Common myeloid progenitor, CD34-positive (primary cell): ENCODE data around the gene NDST3.
"Not testable (repeated sequence)": the region's sequence is repeated elsewhere in the genome, so short reads cannot be mapped to it uniquely, and the experiment has no call there.

Experiments
- CTCF ChIA-PET: fragments of 350-600 bp; sonication (Branson Sonifier 250); formaldehyde crosslinking; loops from one replicate; lab custom pipeline; 2021; ENCODE audit warnings: antibody characterized with exemption; lab: Charles Lee
- POLR2A ChIA-PET: fragments of 350-600 bp; sonication (Branson Sonifier 250); formaldehyde crosslinking; loops from one replicate; lab custom pipeline; 2021; ENCODE audit warnings: antibody characterized with exemption; lab: Charles Lee
- DNase-seq, 3 donors: peaks; one replicate each; pipeline versions ENCODE4 v3.0.0 to v3.0.0-alpha.2; 2013
- H3K27ac ChIP-seq, 2 experiments: 1 replicate in 1 of 2; 2 replicates in 1 of 2; pipeline ENCODE4 v1.7.0; 2013; ENCODE audit warnings: inconsistent platforms in 2 of 2, low read length in 2 of 2, mild to moderate bottlenecking in 2 of 2, low read depth in 1 of 2, moderate library complexity in 1 of 2; ENCODE audit not compliant: severe bottlenecking in 2 of 2, insufficient read depth in 1 of 2, poor library complexity in 1 of 2
- H3K27me3 ChIP-seq, 5 experiments: replicated peaks in 2 of 5; 1 replicate in 3 of 5; 2 replicates in 2 of 5; pipeline versions ENCODE4 v1.6.1 to v1.7.0; 2013; ENCODE audit warnings: low read length in 4 of 5, mild to moderate bottlenecking in 2 of 5, moderate library complexity in 2 of 5, inconsistent platforms in 1 of 5; ENCODE audit not compliant: insufficient read depth in 5 of 5, control insufficient read depth in 4 of 5
- H3K36me3 ChIP-seq, 4 experiments: 1 replicate in 2 of 4; 2 replicates in 2 of 4; pipeline versions ENCODE4 v1.6.1 to v1.7.0; 2013; ENCODE audit warnings: low read length in 3 of 4, control low read depth in 1 of 4, mild to moderate bottlenecking in 1 of 4; ENCODE audit not compliant: control insufficient read depth in 4 of 4, insufficient read depth in 4 of 4
- H3K4me1 ChIP-seq, 4 experiments: 1 replicate in 3 of 4; 2 replicates in 1 of 4; pipeline versions ENCODE4 v1.6.1 to v1.7.1; 2013; ENCODE audit warnings: low read length in 3 of 4, mild to moderate bottlenecking in 3 of 4, control low read depth in 1 of 4, inconsistent platforms in 1 of 4, moderate library complexity in 1 of 4; ENCODE audit not compliant: control insufficient read depth in 4 of 4, insufficient read depth in 4 of 4; ENCODE audit errors: control extremely low read depth in 1 of 4
- H3K4me3 ChIP-seq, 7 experiments: 1 replicate in 4 of 7; 2 replicates in 3 of 7; pipeline versions ENCODE4 v1.5.1 to v1.7.0; 2013; ENCODE audit warnings: mild to moderate bottlenecking in 7 of 7, low read length in 6 of 7, moderate library complexity in 6 of 7, inconsistent platforms in 2 of 7, low read depth in 2 of 7, control low read depth in 1 of 7; ENCODE audit not compliant: insufficient read depth in 4 of 7, control insufficient read depth in 1 of 7; ENCODE audit errors: extremely low read depth in 1 of 7
- H3K9me3 ChIP-seq, 5 experiments: 1 replicate in 4 of 5; 2 replicates in 1 of 5; pipeline versions ENCODE4 v1.6.1 to v1.7.1; 2013; ENCODE audit warnings: low read length in 4 of 5, mild to moderate bottlenecking in 2 of 5, inconsistent platforms in 1 of 5, low read depth in 1 of 5, moderate library complexity in 1 of 5; ENCODE audit not compliant: control insufficient read depth in 4 of 5, insufficient read depth in 2 of 5; ENCODE audit errors: control extremely low read depth in 1 of 5
- WGBS: methylation state at CpG from one replicate; pipeline ENCODE4 v1.1.5; 2013; ENCODE audit not compliant: insufficient coverage; 5-methylcytosine and 5-hydroxymethylcytosine counted together

The NDST3 gene

GRCh38 chr4:118289794-118290193, 255.5 kb downstream of the NDST3 start:
- no CpG with 5 or more reads among the region's 1 CpG for WGBS
- no peak overlapping the region for H3K27ac ChIP-seq
- no peak for DNase-seq
- H3K4me1 ChIP-seq, result no peaks in the 10 kb centered on the region
- no peaks in the 10 kb centered on the region for H3K36me3 ChIP-seq
- no peaks in the 10 kb centered on the region for H3K9me3 ChIP-seq
- H3K4me3 ChIP-seq, result no peak overlapping the region
- POLR2A ChIA-PET, result no interaction called here
- H3K27me3 ChIP-seq, result peaks cover 0 to 2% (median 0%) of the 10 kb centered on the region in 5 experiments
- CTCF ChIA-PET, result interaction anchor here (1.8 kb wide), 1 partner anchor 63 kb away, joined by 7 read pairs; the partner anchor contains the start of gene PRSS12

DNA sequence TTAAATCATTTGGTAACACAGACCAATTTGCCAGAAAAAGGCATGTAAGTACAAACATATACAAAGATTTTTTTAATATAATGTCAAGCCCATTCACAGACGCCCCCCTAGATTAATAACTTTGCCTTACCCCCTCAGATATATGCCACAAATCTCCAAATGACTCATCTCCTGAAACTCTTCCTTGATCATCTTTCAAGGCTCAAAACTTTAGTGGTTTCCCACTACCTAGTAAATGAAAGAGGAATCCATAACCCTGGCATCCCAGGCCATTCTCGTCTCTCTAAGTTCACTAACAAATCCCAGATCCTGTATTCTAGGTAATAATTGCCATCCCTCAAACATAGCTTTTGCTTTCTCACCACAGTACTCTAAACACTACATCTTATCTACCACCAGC, 256.7 kb downstream of the NDST3 start:
- H3K9me3 ChIP-seq, result no peaks in the 10 kb centered on the region
- H3K36me3 ChIP-seq, result no peaks in the 10 kb centered on the region
- H3K27me3 ChIP-seq, result peaks cover 0 to 2% (median 0%) of the 10 kb centered on the region in 5 experiments
- WGBS, result 100% methylated on average over 2 of the region's 2 CpGs
- no peak for DNase-seq
- H3K4me3 ChIP-seq, result no peak overlapping the region
- CTCF ChIA-PET, result no interaction called here
- POLR2A ChIA-PET, result no interaction called here
- H3K4me1 ChIP-seq, result no peaks in the 10 kb centered on the region
- no peak overlapping the region for H3K27ac ChIP-seq

DNA sequence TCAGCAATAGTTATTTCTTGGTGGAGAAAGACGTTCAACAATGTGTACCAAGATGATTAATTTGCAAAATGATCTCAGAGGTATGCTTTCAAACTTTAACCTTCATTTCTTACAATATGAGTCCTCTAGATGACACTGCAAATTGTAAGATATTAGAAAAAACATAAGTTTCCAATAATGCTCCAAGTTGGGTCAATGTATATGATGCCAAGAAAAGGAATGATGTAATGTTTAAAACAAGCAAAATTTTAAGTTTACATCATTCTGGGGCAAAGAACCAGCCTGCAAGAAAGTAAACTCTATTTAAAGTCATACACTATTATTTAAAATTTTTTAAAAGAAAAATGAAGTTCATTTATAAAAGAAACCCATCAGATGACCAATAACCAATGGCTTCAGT, 262.4 kb downstream of the NDST3 start:
- ChIA-PET CTCF (no interaction called here), POLR2A (no interaction called here)
- H3K27me3 ChIP-seq, result peaks cover 0 to under 1% (median 0%) of the 10 kb centered on the region in 5 experiments
- no peak overlapping the region for H3K4me3 ChIP-seq
- DNase-seq, result no peak
- no CpG with 5 or more reads among the region's 1 CpG for WGBS
- no peak overlapping the region for H3K27ac ChIP-seq
- H3K9me3 ChIP-seq, result no peaks in the 10 kb centered on the region
- no peaks in the 10 kb centered on the region for H3K36me3 ChIP-seq
- H3K4me1 ChIP-seq, result no peaks in the 10 kb centered on the region

GRCh38 chr4:118299619-118300018, 265.3 kb downstream of the NDST3 start:
- WGBS, result no CpG with 5 or more reads among the region's 6 CpGs

DNA sequence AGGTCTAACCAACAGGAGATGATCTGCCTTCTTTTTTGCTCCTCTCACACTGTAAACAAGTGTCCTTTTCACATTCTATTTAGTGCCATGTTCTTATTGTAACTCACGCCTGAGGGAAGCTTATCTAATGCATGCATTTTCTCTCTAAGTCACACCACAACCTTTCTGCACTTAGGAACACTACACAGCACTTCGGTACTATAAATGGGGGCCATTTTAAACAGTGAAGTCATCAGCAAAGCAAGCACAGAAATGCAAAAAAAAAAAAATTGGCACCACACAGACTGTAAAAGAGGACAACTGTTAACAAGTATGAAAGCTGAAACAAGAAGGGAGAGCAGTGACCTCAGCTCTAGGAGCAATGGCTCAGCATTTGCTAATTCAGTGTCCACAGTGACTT, 273.4 kb downstream of the NDST3 start:
- H3K4me3 ChIP-seq, result no peak overlapping the region
- H3K4me1 ChIP-seq, result no peaks in the 10 kb centered on the region
- H3K27me3 ChIP-seq, result no peaks in the 10 kb centered on the region
- no peak for DNase-seq
- H3K9me3 ChIP-seq, result no peaks in the 10 kb centered on the region
- 100% methylated on average over 1 of the region's 2 CpGs for WGBS
- ChIA-PET CTCF (interaction anchor here (1.0 kb wide), 1 partner anchor 47 kb away, joined by 3 read pairs; no protein-coding TSS in a partner anchor), POLR2A (interaction anchor here (0.9 kb wide), 1 partner anchor 10 kb away, joined by 3 read pairs; no protein-coding TSS in a partner anchor)
- H3K27ac ChIP-seq, result no peak overlapping the region
- H3K36me3 ChIP-seq, result no peaks in the 10 kb centered on the region

More at GRCh38 chr4:118299619-118300018, 265.3 kb downstream of the NDST3 start:
- DNase-seq, H3K36me3 ChIP-seq, H3K27me3 ChIP-seq, H3K4me1 ChIP-seq, H3K27ac ChIP-seq, POLR2A ChIA-PET, H3K9me3 ChIP-seq, H3K4me3 ChIP-seq: not testable (repeated sequence)
- CTCF ChIA-PET, result interaction anchor here (0.7 kb wide), 1 partner anchor 1715 kb away, joined by 3 read pairs; no protein-coding TSS in a partner anchor
